ENCODE data around the gene TMEM161A.
"Not testable (repeated sequence)": the region's sequence is repeated elsewhere in the genome, so short reads cannot be mapped to it uniquely, and the experiment has no call there.

TMEM161A gene

DNA sequence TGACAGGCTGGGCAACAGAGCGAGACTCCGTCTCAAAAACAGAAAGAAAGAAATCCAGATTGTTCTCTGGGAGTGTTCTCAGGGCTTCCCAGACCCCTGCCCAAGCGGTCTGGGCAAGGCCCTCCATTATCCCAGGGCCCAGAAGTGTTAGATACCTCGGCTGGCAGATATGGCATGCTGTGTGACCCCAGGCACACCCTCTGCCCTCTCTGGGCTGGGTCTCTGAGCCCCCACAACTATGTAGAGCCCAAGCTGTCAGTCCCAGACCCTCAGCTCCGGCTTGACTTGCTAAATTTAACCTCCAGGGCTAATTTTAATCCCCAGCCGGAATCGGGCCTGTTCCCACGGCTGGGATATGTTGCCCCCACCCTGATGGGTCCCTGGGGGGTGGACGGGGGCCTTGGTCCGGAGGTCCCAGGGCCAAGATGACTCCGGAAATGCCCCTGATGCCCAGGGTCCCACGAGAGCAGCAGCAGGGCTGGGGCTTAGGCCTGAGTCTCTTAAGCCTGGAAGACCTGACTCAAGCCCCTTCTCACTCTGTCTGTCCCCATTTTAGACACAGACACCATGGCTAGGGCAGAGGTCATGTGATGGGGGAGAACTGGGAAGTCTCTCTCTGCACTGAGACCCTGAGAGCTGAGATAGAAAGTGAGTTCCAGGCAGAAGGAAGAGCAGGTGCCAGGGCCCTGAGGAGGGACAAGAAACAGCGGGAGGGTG is 14.5 kb upstream of the TMEM161A start:
- TF ChIP-seq, protein P1, sequence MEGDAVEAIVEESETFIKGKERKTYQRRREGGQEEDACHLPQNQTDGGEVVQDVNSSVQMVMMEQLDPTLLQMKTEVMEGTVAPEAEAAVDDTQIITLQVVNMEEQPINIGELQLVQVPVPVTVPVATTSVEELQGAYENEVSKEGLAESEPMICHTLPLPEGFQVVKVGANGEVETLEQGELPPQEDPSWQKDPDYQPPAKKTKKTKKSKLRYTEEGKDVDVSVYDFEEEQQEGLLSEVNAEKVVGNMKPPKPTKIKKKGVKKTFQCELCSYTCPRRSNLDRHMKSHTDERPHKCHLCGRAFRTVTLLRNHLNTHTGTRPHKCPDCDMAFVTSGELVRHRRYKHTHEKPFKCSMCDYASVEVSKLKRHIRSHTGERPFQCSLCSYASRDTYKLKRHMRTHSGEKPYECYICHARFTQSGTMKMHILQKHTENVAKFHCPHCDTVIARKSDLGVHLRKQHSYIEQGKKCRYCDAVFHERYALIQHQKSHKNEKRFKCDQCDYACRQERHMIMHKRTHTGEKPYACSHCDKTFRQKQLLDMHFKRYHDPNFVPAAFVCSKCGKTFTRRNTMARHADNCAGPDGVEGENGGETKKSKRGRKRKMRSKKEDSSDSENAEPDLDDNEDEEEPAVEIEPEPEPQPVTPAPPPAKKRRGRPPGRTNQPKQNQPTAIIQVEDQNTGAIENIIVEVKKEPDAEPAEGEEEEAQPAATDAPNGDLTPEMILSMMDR (IDR thresholded peaks at IDR 0.05): no peak
- peaks cover 12 to 40% (median 19%) of the 10 kb centered on the region in 3 donors for H3K36me3 ChIP-seq
- no peaks in the 10 kb centered on the region for H3K27me3 ChIP-seq
- no peak overlapping the region for H3K4me3 ChIP-seq
- DNase-seq: no peak
- H3K9me3 ChIP-seq: no peaks in the 10 kb centered on the region
- no peaks in the 10 kb centered on the region for H3K4me1 ChIP-seq
- no peak overlapping the region for H3K27ac ChIP-seq
- intact Hi-C loops (cut with DNase I; ENCODE audit: low total_unique reads): no loop called here

DNA sequence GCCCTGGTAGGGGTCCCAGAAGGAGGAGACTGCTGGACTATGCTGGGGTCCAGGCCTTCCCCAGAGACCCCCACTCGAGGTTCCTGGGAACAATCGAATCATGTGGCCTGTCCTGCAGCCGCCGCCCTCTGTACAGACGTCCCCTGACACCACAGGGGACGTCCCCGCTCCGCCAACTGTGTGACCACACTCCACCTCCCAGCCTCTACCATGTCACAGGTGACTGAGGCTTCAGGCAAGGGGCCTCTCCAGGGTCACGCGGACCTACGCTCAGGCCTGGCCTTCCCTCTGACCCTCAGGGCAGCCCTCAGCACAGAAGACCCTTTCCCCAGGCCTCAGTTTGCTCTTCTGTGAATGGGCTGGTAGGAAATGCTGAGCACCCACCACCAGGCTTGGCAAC is 13.1 kb upstream of the TMEM161A start:
- Histone ChIP-seq H3K27ac (no peak overlapping the region), H3K36me3 (peaks cover 7 to 46% (median 13%) of the 10 kb centered on the region in 3 donors), H3K4me3 (no peak overlapping the region), H3K4me1 (peaks cover 0 to under 1% (median 0%) of the 10 kb centered on the region in 4 donors), H3K27me3 (no peaks in the 10 kb centered on the region), H3K9me3 (no peaks in the 10 kb centered on the region)
- intact Hi-C loops (cut with DNase I; ENCODE audit: low total_unique reads): no loop called here
- no peak for DNase-seq
- TF ChIP-seq, protein P1 (IDR thresholded peaks at IDR 0.05): no peak

- Histone ChIP-seq H3K4me3 (no peak overlapping the region), H3K9me3 (no peaks in the 10 kb centered on the region), H3K27ac (no peak overlapping the region), H3K4me1 (peaks cover 0 to 10% (median 8%) of the 10 kb centered on the region in 4 donors), H3K27me3 (no peaks in the 10 kb centered on the region), H3K36me3 (peaks cover 6 to 40% (median 6%) of the 10 kb centered on the region in 3 donors)
- DNase-seq: no peak
- intact Hi-C loops (cut with DNase I; ENCODE audit: low total_unique reads): no loop called here
- TF ChIP-seq, protein P1 (IDR thresholded peaks at IDR 0.05): no peak
These were observed 11.2 kb upstream of the TMEM161A start for GRCh38 chr19:19149435-19149834.

GRCh38 chr19:19148504-19148903 is 10.2 kb upstream of the TMEM161A start:
- H3K4me3 ChIP-seq; H3K27ac ChIP-seq; DNase-seq; H3K9me3 ChIP-seq; intact Hi-C loops (cut with DNase I; ENCODE audit: low total_unique reads); H3K27me3 ChIP-seq: not testable (repeated sequence)
- peaks cover 6 to 40% (median 6%) of the 10 kb centered on the region in 3 donors for H3K36me3 ChIP-seq
- peaks cover 0 to 10% (median 8%) of the 10 kb centered on the region in 4 donors for H3K4me1 ChIP-seq

DNA sequence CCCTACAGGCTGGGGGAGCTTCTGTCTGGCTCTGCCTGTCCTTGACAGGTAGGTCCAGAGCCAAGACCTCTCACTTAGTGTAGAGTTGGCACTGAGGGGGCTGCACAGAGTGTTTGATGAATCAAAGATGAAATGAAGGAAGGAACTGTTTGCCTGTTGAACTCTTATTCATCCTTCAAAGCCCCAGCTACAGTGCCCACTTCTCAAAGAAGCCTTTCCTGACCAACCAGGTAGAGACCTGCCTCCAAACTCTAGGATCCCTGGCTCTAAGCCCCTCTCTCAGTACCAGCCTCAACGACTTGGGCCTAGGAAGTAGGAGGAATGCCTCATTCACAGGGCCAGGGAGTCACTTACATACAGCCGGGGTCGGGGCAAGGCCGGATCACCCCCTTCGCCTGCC is 9.1 kb upstream of the TMEM161A start:
- no peak for DNase-seq
- H3K9me3 ChIP-seq: no peaks in the 10 kb centered on the region
- intact Hi-C loops (cut with DNase I; ENCODE audit: low total_unique reads): no loop called here

DNA sequence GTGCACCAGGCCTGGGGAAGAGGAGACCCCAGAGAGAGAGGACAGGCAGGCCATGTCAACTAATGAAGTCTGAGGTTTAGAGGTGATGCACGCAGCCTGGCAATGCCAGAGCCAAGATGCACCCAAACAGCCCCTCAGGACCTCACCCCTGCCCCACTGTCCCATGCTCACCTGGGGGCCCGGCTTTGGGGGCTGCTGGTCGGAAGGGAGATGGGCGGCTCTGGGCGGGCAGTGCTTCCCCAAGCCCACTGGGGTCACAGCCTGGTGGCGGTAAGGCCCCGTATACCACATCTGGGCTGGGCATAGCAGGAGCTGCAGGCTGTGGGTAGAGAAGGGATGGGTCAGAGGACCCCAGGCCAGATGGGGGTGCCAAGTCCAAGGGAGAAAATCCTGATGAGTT is 8.6 kb upstream of the TMEM161A start:
- DNase-seq: no peak
- intact Hi-C loops (cut with DNase I; ENCODE audit: low total_unique reads): no loop called here
- Histone ChIP-seq H3K4me1 (peaks cover 0 to 10% (median 8%) of the 10 kb centered on the region in 4 donors), H3K36me3 (peaks cover 6 to 40% (median 6%) of the 10 kb centered on the region in 3 donors), H3K9me3 (no peaks in the 10 kb centered on the region), H3K27ac (no peak overlapping the region), H3K27me3 (no peaks in the 10 kb centered on the region), H3K4me3 (no peak overlapping the region)
- TF ChIP-seq, protein P1 (IDR thresholded peaks at IDR 0.05): no peak

More for the DNA sequence above, 9.1 kb upstream of the TMEM161A start:
- peaks cover 6 to 40% (median 6%) of the 10 kb centered on the region in 3 donors for H3K36me3 ChIP-seq
- no peaks in the 10 kb centered on the region for H3K27me3 ChIP-seq
- peaks cover 0 to 10% (median 8%) of the 10 kb centered on the region in 4 donors for H3K4me1 ChIP-seq
- no peak overlapping the region for H3K27ac ChIP-seq
- H3K4me3 ChIP-seq: no peak overlapping the region
- TF ChIP-seq, protein P1 (IDR thresholded peaks at IDR 0.05): no peak
